Liver (tissue), 9 donors: Measurements from ENCODE around the gene IFIH1. TPM values are rescaled to one million over a fixed set of nuclear protein-coding genes. Genes with fewer than 3 reads are reported as not detected.

Experiments
- DNase-seq: peaks from one replicate; pipeline ENCODE4 v3.0.0-alpha.2; 2017; ENCODE audit warnings: low spot score
- H3K27ac ChIP-seq, 2 donors: one replicate each; pipeline ENCODE4 v1.7.0; 2013; ENCODE audit warnings: inconsistent platforms in 2 of 2, low read length in 2 of 2, control low read depth in 1 of 2, low read depth in 1 of 2, mild to moderate bottlenecking in 1 of 2
- H3K27me3 ChIP-seq, 4 donors: one replicate each; pipeline versions ENCODE4 v1.6.1 to v1.7.0; 2013; ENCODE audit warnings: low read length in 3 of 4, inconsistent platforms in 1 of 4, mild to moderate bottlenecking in 1 of 4, moderate library complexity in 1 of 4; ENCODE audit not compliant: control insufficient read depth in 4 of 4, insufficient read depth in 4 of 4
- H3K36me3 ChIP-seq, 4 donors: one replicate each; pipeline versions ENCODE4 v1.6.1 to v1.7.0; 2013; ENCODE audit warnings: low read length in 3 of 4, mild to moderate bottlenecking in 3 of 4, low read depth in 1 of 4, moderate library complexity in 1 of 4; ENCODE audit not compliant: control insufficient read depth in 4 of 4, insufficient read depth in 3 of 4
- H3K4me1 ChIP-seq, 4 donors: one replicate each; pipeline versions ENCODE4 v1.6.1 to v1.7.0; 2013; ENCODE audit warnings: low read length in 3 of 4, mild to moderate bottlenecking in 3 of 4, moderate library complexity in 1 of 4; ENCODE audit not compliant: control insufficient read depth in 4 of 4, insufficient read depth in 4 of 4
- H3K4me3 ChIP-seq, 3 donors: one replicate each; pipeline versions ENCODE4 v1.6.1 to v1.7.0; 2013; ENCODE audit warnings: low read length in 3 of 3, control low read depth in 1 of 3, low read depth in 1 of 3, mild to moderate bottlenecking in 1 of 3
- H3K9ac ChIP-seq, 2 donors: one replicate each; pipeline ENCODE4 v1.7.0; 2013; ENCODE audit warnings: low read length in 2 of 2, mild to moderate bottlenecking in 2 of 2, moderate library complexity in 2 of 2, control low read depth in 1 of 2, low read depth in 1 of 2
- H3K9me3 ChIP-seq, 4 donors: one replicate each; pipeline versions ENCODE4 v1.6.1 to v1.7.0; 2013; ENCODE audit warnings: low read length in 3 of 4; ENCODE audit not compliant: control insufficient read depth in 4 of 4
- EGR1 ChIP-seq, 2 donors: IDR thresholded peaks; 2 replicates each; pipeline ENCODE4 v1.6.1; 2016 to 2018; ENCODE audit warnings: antibody characterized with exemption in 2 of 2, low read depth in 2 of 2
- FOXA1 ChIP-seq: IDR thresholded peaks from 2 replicates; pipeline ENCODE4 v1.6.1; 2016; ENCODE audit warnings: antibody characterized with exemption
- FOXA2 ChIP-seq: IDR thresholded peaks from 2 replicates; pipeline ENCODE4 v1.6.1; 2016; ENCODE audit warnings: antibody characterized with exemption
- GABPA ChIP-seq, 2 donors: IDR thresholded peaks in 1 of 2; conservative IDR thresholded peaks in 1 of 2; 2 replicates each; pipeline ENCODE4 v1.6.1; 2016; ENCODE audit warnings: antibody characterized with exemption in 2 of 2, mild to moderate bottlenecking in 1 of 2, moderate library complexity in 1 of 2
- HNF4A ChIP-seq, 2 donors: conservative IDR thresholded peaks; 2 replicates each; pipeline ENCODE4 v1.6.1; 2016; ENCODE audit warnings: antibody characterized with exemption in 2 of 2, mild to moderate bottlenecking in 2 of 2
- HNF4G ChIP-seq: IDR thresholded peaks from 2 replicates; pipeline ENCODE4 v1.6.1; 2016; ENCODE audit warnings: antibody characterized with exemption
- JUND ChIP-seq, 2 donors: IDR thresholded peaks; 2 replicates each; pipeline ENCODE4 v1.6.1; 2016; ENCODE audit warnings: antibody characterized with exemption in 2 of 2
- NR2F2 ChIP-seq: IDR thresholded peaks from 2 replicates; pipeline ENCODE4 v1.6.1; 2016; ENCODE audit warnings: antibody characterized with exemption
- RAD21 ChIP-seq, 2 donors: IDR thresholded peaks; 2 replicates each; pipeline ENCODE4 v1.6.1; 2016; ENCODE audit warnings: antibody characterized with exemption in 2 of 2, mild to moderate bottlenecking in 2 of 2
- RXRA ChIP-seq, 2 donors: IDR thresholded peaks; 2 replicates each; pipeline ENCODE4 v1.6.1; 2017 to 2018; ENCODE audit warnings: antibody characterized with exemption in 2 of 2, mild to moderate bottlenecking in 1 of 2
- SP1 ChIP-seq: IDR thresholded peaks from 2 replicates; pipeline ENCODE4 v1.6.1; 2018; ENCODE audit warnings: antibody characterized with exemption, mild to moderate bottlenecking
- TAF1 ChIP-seq: conservative IDR thresholded peaks from 2 replicates; pipeline ENCODE4 v1.6.1; 2016; ENCODE audit warnings: antibody characterized with exemption, mild to moderate bottlenecking
- YY1 ChIP-seq: IDR thresholded peaks from 2 replicates; pipeline ENCODE4 v1.6.1; 2016; ENCODE audit warnings: antibody characterized with exemption, mild to moderate bottlenecking
- WGBS: extraction: QIAGEN DNeasy Blood & Tissue Kit; methylation state at CpG from one replicate; pipeline ENCODE4 v1.1.7; 2013; 5-methylcytosine and 5-hydroxymethylcytosine counted together
- polyA plus RNA-seq, 2 donors: library from polyadenylated mRNA; stranded (reverse) in 1 of 2; unstranded in 1 of 2; fragments of 200-250 nt in 1 of 2; fragments of >200 nt in 1 of 2; fragmentation: Nextera tagmentation in 1 of 2; extraction: Ambion mirVana in 1 of 2; gene quantifications; one replicate each; pipeline versions ENCODE4 v1.2.1 to v1.2.3, GENCODE V29; 2013 to 2015
- total RNA-seq, 2 donors: library from RNA; depleted of rRNA; stranded (reverse); fragments of >200 nt; gene quantifications; one replicate each; pipeline ENCODE4 v1.2.3, GENCODE V29; 2014
- TF ChIP-seq, protein P1 (sequence below): IDR thresholded peaks from 2 replicates; pipeline ENCODE4 v1.6.1; 2016; ENCODE audit warnings: antibody characterized with exemption
- TF ChIP-seq, protein P2 (sequence below): IDR thresholded peaks from 2 replicates; pipeline ENCODE4 v1.6.1; 2016; ENCODE audit warnings: antibody characterized with exemption
- TF ChIP-seq, protein P3 (sequence below): IDR thresholded peaks from 2 replicates; pipeline ENCODE4 v1.6.1; 2016; ENCODE audit warnings: antibody characterized with exemption, mild to moderate bottlenecking
- TF ChIP-seq, protein P4 (sequence below): fragments of 150-350 bp; IDR thresholded peaks from 2 replicates; pipeline ENCODE4 v1.5.1; 2017; ENCODE audit warnings: improper control_type of control experiment, low read depth, low read length; ENCODE audit not compliant: missing input control
- TF ChIP-seq, protein P5 (sequence below): IDR thresholded peaks from 2 replicates; pipeline ENCODE4 v1.6.1; 2016; ENCODE audit warnings: antibody characterized with exemption
- donor health status: healthy.
- donor health status: healthy.
- donor health status: healthy.
- donor health status: healthy.
- donor health status: healthy.

The IFIH1 gene
- total and polyA plus RNA-seq, 4 donors, result 5.5 to 13.2 (median 7.9) TPM

DNA sequence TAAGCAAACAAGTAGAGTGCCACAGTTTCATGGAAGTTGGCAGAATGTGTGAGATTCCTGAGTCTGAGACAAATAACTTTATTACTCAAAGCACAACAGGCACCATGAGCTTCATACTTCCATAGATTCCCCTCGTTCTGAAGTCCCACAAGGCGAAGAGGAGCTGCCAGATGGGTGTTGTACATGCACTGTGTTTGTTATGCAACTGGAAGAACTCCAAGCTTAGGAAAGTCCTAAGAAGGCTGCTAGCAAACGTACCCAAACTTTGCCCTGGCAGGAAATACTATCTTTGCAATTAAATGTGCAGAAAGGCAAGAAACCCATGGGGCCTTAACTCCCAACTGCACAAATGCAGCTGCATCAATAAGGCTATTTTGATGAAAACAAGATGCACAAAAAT is 23.8 kb upstream of the IFIH1 start:
- Histone ChIP-seq H3K9me3 (no peaks in the 10 kb centered on the region), H3K9ac (no peak overlapping the region), H3K4me3 (no peak overlapping the region), H3K27me3 (no peaks in the 10 kb centered on the region), H3K4me1 (peaks cover 3 to 10% (median 4%) of the 10 kb centered on the region in 4 donors), H3K36me3 (no peaks in the 10 kb centered on the region), H3K27ac (no peak overlapping the region)
- TF ChIP-seq RXRA (IDR thresholded peaks at IDR 0.05), result no peak
- TF ChIP-seq GABPA (IDR thresholded peaks at IDR 0.05 in 1 of 2, conservative IDR thresholded peaks at IDR 0.05 in 1 of 2), result no peak
- TF ChIP-seq, protein P1, sequence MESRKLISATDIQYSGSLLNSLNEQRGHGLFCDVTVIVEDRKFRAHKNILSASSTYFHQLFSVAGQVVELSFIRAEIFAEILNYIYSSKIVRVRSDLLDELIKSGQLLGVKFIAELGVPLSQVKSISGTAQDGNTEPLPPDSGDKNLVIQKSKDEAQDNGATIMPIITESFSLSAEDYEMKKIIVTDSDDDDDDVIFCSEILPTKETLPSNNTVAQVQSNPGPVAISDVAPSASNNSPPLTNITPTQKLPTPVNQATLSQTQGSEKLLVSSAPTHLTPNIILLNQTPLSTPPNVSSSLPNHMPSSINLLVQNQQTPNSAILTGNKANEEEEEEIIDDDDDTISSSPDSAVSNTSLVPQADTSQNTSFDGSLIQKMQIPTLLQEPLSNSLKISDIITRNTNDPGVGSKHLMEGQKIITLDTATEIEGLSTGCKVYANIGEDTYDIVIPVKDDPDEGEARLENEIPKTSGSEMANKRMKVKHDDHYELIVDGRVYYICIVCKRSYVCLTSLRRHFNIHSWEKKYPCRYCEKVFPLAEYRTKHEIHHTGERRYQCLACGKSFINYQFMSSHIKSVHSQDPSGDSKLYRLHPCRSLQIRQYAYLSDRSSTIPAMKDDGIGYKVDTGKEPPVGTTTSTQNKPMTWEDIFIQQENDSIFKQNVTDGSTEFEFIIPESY, result no peak
- TF ChIP-seq, protein P2, sequence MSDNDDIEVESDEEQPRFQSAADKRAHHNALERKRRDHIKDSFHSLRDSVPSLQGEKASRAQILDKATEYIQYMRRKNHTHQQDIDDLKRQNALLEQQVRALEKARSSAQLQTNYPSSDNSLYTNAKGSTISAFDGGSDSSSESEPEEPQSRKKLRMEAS, result no peak
- no peak for TF ChIP-seq YY1
- TF ChIP-seq, protein P3, sequence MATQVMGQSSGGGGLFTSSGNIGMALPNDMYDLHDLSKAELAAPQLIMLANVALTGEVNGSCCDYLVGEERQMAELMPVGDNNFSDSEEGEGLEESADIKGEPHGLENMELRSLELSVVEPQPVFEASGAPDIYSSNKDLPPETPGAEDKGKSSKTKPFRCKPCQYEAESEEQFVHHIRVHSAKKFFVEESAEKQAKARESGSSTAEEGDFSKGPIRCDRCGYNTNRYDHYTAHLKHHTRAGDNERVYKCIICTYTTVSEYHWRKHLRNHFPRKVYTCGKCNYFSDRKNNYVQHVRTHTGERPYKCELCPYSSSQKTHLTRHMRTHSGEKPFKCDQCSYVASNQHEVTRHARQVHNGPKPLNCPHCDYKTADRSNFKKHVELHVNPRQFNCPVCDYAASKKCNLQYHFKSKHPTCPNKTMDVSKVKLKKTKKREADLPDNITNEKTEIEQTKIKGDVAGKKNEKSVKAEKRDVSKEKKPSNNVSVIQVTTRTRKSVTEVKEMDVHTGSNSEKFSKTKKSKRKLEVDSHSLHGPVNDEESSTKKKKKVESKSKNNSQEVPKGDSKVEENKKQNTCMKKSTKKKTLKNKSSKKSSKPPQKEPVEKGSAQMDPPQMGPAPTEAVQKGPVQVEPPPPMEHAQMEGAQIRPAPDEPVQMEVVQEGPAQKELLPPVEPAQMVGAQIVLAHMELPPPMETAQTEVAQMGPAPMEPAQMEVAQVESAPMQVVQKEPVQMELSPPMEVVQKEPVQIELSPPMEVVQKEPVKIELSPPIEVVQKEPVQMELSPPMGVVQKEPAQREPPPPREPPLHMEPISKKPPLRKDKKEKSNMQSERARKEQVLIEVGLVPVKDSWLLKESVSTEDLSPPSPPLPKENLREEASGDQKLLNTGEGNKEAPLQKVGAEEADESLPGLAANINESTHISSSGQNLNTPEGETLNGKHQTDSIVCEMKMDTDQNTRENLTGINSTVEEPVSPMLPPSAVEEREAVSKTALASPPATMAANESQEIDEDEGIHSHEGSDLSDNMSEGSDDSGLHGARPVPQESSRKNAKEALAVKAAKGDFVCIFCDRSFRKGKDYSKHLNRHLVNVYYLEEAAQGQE, result no peak
- TF ChIP-seq NR2F2, result no peak
- no peak for TF ChIP-seq EGR1 (IDR thresholded peaks at IDR 0.05; ENCODE audit: low read depth in 2 of 2)
- TF ChIP-seq HNF4G, result no peak
- no peak for TF ChIP-seq TAF1
- TF ChIP-seq, protein P4, sequence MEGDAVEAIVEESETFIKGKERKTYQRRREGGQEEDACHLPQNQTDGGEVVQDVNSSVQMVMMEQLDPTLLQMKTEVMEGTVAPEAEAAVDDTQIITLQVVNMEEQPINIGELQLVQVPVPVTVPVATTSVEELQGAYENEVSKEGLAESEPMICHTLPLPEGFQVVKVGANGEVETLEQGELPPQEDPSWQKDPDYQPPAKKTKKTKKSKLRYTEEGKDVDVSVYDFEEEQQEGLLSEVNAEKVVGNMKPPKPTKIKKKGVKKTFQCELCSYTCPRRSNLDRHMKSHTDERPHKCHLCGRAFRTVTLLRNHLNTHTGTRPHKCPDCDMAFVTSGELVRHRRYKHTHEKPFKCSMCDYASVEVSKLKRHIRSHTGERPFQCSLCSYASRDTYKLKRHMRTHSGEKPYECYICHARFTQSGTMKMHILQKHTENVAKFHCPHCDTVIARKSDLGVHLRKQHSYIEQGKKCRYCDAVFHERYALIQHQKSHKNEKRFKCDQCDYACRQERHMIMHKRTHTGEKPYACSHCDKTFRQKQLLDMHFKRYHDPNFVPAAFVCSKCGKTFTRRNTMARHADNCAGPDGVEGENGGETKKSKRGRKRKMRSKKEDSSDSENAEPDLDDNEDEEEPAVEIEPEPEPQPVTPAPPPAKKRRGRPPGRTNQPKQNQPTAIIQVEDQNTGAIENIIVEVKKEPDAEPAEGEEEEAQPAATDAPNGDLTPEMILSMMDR, result no peak
- no peak for TF ChIP-seq FOXA2
- TF ChIP-seq, protein P5, sequence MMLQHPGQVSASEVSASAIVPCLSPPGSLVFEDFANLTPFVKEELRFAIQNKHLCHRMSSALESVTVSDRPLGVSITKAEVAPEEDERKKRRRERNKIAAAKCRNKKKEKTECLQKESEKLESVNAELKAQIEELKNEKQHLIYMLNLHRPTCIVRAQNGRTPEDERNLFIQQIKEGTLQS, result no peak
- TF ChIP-seq FOXA1, result no peak
- TF ChIP-seq RAD21 (IDR thresholded peaks at IDR 0.05), result no peak
- no peak for TF ChIP-seq SP1
- no peak for TF ChIP-seq HNF4A (conservative IDR thresholded peaks at IDR 0.05)
- TF ChIP-seq JUND (IDR thresholded peaks at IDR 0.05), result no peak
- DNase-seq, result no peak
- WGBS, result 50% methylated on average over 3 of the region's 3 CpGs
